Measurements from ENCODE around the gene HS1BP3.

The HS1BP3 gene, protein sequence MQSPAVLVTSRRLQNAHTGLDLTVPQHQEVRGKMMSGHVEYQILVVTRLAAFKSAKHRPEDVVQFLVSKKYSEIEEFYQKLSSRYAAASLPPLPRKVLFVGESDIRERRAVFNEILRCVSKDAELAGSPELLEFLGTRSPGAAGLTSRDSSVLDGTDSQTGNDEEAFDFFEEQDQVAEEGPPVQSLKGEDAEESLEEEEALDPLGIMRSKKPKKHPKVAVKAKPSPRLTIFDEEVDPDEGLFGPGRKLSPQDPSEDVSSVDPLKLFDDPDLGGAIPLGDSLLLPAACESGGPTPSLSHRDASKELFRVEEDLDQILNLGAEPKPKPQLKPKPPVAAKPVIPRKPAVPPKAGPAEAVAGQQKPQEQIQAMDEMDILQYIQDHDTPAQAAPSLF

DNA sequence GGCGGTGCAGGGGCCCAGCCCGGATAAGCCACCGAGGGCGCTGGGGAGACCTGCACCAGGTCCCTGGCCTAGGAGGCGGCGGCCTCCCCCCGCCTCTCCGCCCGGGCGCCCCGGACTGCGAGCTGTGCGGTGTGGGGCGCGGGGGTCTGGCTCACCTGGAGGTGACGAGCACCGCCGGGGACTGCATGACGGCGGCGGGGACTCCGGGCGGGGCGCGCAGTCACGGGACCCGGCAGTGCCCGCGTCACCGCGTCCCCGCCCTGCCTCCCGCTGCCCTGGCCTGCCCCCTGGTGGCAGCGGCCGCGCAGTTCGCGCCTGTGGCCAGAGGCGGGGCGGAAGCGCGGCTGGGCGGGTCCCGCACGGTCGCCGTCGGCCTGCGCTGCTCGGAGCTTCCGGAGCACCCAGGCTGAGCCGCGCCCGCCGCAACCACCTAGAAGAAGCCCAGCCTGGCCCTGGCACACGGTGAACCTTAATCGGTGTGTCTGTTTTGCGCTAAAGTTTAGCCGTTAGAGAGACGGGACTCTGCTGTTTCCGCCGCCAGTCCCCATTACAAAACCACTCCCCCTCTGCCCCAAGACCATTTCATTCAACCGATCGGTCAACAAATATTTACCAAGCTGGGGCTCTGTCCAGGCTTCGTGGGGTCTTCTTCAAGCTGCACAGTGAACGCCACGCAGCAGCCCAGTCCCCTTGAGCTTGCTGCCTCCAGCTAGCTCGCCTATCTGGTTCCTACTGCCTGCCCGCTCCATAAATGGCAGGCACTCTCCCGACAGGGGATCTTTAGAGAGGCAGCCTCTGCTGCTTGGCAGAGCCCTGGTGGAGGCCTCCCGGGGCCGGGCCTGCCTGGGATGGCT, at the start of gene HS1BP3:
Gene HS1BP3 (minus strand): TSS at position 222 of the 854 bp plus-strand sequence. CDS start 35 bp downstream, at position 187.
- DNase-seq (ENCODE audit: low read depth in 2 of 2): peak; percentile 75 to 81

DNA sequence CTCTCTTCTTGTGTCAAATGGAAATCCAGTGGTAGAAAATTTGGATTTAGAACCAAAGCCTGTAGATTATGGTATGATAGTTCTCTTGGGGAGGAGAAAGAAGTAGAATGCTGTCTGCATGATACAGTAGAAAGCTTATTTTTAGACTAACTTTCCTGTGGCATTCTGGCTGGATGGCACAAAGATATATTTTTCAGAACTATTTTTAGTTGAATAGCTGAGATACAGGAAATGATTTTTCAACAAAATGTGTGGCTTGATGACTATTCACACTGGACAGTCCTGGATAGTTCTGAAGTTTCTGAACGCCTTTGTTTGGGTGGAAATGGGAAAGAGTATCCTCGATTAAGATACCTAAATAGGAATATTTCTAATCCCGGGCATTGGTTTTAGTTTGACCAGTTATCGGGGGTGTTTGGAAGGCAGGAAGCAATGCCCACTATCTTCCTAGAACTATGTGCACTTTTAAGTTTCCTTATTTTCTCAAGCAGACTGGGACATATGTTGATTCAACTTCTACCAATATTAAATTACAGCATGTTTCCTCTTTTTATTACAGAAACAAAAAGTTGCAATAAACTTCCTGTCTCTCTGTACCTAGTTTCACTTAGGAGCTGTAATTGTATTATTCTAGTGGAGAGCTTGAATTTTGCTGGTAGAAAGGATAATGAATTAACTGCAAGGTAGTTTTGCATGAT, 48.2 kb upstream of the HS1BP3 start:
- no peak for DNase-seq (ENCODE audit: low read depth in 2 of 2)

DNA sequence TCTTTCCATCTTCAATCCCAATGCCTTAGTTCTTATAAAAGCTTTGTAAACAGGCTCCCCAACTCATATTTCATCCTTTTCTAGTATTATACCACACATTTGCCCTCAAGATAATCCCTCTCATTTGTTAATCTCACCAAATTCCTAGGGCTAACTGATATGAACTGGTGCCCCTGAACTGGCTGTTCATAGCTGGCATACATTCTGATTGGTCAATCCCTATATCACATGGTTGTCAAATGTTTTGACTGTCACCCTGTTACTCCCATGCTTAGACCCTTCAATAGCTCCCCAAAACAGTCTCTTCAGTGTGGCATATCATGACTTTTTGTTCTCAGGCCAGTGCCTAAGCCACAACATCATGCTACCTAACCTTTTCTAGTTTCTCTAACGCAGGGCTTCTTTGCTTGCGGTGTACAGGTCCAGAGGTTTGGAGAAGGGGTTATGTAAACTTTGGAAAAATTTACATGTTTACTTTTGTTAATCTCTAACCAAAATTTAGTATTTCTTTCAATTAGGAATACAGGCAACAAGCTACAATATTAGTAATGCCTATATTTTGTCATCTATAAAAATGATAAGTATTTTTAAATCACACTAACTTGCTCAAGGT, 46.5 kb upstream of the HS1BP3 start:
- DNase-seq (ENCODE audit: low read depth in 2 of 2): no peak

DNA sequence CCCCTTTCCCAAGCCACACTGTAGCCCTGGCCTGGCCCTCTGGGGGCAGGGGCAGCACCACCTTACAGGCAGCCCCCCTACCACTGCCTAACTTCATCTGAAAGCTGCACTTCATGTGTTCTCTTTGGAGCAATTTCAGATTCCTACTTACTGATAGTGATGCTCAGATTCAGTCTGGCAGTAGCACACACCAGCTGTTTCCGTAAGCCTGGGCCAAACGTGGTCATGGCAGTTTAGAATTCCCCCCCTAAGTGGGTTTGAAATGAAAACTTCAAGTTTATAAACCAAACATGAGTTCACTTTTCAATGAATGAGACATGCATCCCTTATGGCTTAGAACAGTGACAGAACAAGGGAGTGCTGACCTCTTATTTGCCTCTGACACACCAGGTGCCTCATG, 45.5 kb upstream of the HS1BP3 start:
- DNase-seq (ENCODE audit: low read depth in 2 of 2): no peak

DNA sequence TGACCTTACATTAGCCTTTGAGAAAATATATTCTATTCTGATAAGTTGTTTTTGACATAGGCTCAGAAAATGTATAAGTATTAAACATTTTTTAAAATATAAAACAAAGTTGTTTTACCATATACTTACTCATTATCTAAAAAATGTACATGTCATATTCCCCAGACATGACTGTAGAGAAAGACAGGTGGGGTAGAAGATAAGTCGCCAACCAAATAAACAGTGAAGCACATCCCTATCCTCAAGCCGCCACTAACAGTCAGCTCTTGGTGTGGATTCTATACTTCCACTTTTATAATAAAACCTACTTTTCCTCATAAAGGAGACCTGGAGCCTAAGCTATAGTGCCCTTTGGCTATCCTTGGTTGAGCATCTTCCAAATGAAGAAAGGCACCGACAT, 42.4 kb upstream of the HS1BP3 start:
- DNase-seq (ENCODE audit: low read depth in 2 of 2): no peak

DNA sequence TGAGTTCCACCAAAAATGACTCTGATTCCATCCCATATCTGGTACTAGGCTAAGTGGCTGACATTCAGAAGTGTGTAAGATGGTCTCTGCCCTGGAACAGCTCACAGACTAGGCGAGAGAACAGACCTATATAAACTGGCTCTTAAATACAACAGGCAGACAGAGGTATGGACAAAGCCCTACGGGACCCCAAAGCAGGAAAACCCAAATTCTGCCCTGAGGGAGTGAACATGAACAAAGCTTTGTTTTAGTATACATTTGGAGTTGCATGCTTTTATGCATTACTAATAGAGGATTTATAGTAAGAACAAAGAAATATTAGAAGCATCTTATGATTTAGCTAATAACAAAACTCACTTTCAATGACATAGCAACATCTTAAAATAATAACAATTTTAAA, 41.2 kb upstream of the HS1BP3 start:
- DNase-seq (ENCODE audit: low read depth in 2 of 2): no peak

DNA sequence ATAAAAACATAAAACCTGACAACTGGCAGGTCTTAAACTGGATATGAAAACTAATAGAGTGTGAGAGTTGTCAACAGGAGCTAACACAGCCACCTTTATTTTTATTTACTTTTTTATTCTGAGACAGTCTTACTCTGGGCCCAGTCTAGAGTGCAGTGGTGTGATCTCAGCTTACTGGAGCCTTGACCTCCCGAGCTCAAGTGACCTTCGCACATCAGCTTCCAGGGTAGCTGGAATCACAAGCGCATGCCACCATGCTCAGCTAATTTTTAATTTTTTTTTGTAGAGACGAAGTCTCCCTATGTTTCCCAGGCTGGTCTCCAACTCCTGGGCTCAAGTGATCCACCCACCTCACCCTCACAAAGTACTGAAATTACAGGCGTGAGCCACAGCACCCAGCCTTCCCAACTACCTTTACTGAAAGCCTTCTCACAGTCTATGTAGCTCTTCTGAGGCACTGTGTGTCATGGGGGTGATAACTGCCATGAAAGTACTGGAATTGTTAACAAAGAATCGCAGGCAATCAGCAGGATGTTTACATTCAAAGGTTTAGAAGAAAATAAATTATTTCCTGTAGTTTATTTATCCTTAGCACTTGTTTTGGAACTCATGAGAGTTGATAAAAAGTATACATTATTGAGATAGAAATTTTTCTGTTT, 40.3 kb upstream of the HS1BP3 start:
- DNase-seq (ENCODE audit: low read depth in 2 of 2): no peak

DNA sequence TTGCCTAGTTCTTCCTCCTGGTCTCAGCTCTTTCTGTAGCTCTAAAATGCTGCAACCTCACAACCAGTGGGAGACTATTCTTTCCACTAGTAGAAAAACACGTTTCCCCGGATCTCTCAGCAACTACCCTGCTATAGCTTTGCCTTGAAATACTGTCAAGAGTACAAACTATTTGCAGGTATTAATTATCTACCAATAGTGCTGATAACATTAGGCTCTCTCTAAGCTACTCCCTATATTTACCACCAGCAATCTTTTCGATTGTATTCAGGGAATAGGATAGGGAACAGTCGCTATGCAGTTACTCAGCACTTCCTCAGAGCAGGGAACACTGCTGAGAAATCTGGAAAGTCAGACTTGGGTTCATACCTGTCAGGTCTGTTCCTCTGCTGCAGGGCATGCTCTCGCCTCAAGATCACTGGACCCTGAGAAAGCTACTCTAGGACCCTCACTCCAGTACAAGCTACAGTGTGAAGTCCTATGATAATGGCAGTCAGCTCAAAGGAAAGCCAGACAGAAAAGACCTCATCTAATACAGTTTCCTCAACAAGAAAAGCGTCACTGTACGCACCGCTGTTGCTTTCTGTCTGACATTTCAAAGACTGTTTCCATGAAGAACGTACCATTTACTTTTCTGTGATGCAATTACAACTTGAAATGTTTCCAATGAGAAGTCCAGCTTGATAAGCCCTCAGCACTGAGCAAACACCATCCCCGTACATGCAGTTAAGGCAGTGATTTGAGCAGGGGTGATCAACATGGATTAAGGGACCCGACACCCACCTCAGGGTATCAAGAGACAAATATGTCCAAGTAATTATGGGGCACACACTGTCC, 38.7 kb upstream of the HS1BP3 start:
- DNase-seq (ENCODE audit: low read depth in 2 of 2): no peak

DNA sequence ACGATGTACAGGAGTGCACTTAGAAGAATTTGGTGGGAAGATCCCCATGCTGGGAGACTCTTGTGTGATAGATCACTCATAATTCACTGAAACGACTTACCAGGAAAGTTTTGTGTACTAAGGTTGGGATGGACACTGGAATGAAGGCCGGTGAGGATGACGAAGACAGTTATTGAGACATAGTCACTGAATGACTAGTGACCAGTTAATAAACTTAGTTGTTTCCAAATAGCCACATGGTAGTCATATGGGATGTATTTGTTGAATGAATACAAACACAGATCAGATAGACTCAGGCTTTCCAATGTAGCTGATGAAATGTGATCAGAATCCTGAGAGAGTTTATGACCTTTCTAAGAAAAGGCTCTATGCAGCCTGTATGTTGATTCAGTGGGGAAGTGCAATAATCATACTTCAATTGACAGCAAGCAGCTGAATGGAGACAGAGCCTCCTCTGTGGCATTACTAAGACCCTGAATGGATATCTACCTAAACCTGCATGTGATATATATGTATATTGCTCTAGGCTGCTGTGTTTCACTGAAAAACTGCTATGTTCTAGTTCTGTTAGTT, 36.4 kb upstream of the HS1BP3 start:
- no peak for DNase-seq (ENCODE audit: low read depth in 2 of 2)

DNA sequence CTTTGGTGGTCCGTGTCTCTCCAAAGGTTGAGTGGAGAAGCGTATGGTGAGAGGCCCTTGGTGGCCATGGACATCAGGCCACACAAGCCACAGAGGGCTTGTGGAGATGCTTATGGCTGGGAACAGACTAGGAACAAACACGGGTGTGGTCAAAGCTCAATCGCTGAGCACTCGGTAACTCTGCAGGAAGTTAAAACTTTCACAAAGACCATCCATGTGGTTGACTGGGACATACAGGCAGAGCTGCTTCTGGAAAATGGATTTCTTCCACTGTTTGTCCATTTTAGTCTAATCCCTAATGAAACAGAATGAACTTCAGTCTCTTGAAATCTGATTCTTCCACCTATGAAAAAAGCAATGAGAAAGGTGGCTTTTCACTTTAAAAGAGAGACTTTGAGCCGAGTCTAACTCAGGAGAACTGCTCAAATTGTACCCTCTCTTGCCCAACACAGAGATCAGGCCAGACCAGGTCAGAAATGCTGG, 33.7 kb upstream of the HS1BP3 start:
- no peak for DNase-seq (ENCODE audit: low read depth in 2 of 2)

DNA sequence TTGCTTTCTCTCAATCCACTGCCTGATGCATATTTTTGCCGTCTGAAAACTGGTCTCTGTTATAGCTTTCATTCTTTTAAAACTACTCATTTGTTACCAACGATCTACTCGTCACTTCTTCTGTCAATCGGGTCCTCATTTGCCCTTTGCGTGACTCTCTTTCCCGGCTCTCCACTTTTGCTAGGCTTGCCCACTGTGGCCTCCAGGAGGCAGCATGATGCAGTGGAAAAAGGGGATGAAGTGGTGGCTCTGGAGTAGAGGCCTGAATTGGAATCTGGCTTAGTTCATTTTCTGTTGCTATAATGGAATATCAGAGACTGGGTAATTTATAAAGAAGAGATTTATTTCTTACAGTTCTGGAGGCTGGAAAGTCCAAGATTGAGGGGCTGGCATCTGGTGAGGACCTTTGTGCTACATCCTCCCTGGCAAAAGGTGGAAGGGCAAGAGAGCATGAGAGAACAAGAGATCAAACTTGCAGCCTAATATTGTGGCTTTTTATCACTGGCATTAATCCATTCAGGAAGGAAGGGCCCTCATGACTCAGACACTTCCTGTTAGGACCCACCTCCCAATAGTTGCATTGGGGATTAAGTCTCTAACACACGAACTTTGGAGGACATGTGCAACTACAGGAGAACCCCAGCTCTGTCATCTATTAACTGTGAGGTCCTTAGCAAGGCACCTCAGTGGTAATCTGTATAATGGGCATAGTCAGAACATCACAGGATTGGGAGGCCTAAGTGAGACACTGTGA, 31.4 kb upstream of the HS1BP3 start:
- DNase-seq (ENCODE audit: low read depth in 2 of 2): no peak

DNA sequence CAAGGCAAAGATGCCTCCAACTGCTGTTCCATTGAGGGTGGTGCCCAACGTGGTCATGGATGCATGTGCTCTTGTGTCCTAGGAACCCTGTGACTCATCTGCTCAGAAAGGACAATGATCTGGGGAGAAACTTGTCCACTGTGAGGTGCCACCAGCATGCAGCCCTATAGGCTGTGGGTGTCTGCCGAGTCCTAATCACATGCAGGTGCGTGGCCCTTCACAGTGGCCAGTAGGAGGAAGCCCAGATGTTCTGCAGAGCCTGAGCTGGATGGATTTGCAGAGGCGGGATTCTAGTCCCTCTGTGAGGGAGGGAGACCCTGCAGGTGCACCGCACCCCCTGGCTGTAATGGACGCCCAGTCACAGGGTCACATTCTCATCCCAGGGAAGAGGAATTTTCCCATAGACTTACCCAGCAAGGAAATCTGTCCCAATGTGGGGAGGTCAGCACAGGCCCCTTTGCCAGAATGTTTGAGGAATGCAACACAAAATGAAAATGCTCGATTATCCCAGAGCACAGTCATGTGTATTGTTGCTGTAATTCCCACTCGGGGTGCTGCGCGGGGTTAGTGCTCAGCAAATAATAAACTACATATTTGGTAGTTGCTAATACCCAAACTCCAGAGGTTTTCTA, 30.0 kb upstream of the HS1BP3 start:
- DNase-seq (ENCODE audit: low read depth in 2 of 2): no peak

DNA sequence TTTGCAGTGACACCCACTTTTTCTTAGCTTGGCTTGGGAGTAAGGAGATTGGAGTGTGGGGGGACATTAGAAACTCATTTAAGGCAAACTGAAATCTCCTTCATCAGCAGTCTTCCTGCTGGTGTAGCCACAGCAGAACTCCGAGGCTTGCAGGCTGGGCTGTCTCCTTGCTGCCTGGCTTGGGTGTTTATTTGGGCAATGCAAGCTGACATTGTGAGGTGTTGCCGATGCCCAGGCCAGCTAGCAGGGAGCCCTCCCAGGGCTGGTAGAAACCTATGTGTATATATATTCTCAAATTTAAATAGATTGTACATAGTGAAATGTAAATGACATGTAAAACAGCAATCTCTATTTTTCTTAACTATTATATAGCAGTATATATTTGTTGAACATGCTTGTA, 27.9 kb upstream of the HS1BP3 start:
- DNase-seq (ENCODE audit: low read depth in 2 of 2): no peak

DNA sequence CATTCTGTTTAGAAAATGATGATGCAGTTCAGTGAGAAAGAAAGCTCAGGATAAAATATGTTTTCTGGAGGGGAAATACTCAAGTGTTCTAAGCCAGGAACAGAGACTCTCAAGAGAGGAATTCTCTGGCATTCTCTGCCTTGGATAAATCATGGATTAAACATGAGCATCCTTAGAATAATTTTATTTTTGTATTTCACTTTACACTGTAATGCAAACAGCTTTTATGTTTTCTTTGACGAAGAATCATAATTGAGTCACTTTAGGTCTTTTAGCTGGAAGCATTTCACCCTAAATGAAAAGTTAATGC, 27.1 kb upstream of the HS1BP3 start:
- no peak for DNase-seq (ENCODE audit: low read depth in 2 of 2)

DNA sequence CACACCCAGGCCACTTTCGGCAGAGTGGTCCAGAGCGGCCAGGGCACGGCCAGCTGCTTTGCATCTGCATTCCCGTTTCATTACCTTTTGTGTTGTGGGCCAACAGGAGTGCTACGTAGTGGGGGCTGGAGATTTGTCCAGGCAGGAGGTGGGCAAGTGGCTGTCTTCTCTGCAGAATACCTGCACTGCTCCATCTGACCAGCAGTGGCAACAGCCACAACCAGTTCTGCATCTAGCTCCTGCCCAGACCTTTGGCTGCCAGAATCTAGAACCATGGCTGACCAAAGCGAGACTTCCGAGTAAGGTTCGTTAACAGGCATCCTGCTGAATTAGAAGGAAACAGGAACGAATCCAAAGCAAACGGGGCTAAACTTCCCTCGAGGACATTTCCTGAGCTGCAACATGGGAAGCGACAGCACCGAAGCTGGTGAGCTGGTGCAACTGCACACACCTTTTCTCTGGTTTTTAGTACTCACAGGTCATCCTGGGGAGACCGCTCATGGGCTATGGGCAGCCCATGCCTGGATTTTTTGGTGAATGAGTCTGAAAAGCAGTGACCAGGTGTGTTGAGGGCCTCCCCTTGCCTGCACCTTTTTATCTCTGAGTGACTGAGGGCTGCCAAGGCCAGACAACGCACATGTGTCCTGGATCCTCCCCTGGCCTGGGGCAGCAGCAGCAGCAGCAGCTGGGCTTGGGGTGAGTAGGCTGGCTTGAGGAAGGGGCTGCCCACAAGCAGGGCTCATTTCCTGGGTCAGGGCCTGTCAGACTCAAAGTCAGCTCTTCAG, 26.6 kb upstream of the HS1BP3 start:
- no peak for DNase-seq (ENCODE audit: low read depth in 2 of 2)

DNA sequence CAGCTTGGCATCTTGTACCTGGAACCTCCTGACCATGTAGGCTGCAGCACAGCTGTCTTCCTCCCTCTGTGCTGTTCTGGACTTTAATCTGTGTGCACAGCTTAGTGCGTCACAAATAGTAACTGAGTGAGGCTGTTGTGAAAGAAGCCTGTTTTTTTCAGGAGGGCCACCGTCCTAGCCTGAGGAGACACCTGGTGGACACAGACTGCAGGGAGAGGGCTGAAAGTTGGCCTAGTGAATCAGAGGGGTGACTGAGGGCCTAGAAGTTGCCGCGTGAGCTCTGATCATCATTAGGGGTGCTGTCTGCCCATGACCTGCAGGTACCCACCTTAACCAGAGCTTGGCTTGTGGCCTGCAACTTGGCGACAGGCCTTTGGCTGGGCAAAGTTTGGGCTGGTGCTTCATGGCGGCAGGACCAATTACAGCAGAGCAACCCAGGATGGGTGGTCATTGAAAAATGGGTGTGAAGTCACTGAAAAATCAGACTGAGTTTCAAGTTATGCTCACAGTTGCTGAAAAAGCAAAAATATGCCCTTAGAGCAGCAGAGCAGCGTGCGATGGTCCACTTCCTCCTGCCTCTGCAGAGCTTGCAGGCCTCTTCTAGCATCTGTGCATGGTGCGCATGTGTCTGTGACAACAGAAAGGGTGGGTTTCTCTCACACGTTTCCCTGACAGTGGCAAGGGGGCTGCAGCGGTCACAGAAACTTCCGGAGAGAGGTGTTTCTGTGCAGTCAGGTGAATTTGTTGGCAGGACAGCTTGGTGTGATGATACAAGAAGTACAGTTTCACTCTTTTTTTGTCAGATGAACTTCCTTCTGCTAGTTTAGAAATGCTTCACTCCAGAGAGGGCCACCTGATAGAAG, 25.7 kb upstream of the HS1BP3 start:
- DNase-seq (ENCODE audit: low read depth in 2 of 2): no peak

DNA sequence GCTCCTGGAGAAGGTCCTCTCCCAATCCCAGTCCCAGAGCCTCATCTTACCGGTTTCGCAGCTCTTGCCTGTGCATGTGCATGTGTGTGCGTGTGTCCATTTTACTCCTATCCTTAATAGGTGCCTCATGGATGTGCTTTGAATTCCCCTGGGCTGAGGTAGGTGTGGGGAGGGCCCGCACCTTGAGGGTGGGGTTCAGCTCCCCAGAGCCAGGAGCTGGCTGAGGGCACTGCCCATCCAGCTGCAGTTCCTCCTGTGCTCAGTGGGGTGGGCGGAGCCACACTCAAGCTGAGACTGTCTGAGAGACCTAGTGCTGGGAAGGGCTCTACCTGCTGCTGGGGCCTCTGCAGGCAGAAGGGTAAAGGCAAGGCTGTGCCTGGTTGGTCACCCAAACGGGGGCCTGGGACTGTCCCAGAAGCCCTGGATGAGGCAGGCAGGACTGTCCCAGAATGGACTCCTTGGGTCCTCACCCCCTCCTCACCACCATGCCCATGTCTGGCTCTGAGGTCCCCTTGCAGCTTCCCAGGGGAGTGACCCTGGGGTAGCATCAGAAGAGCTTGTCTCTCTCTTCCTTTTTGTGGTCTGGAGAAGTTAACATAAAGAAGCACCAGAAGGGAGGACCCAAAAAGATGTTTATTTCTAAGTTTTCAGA, 24.9 kb upstream of the HS1BP3 start:
- no peak for DNase-seq (ENCODE audit: low read depth in 2 of 2)

Data from stimulated activated CD8-positive, alpha-beta memory T cell treated with anti-CD3 and anti-CD28 coated beads, Interleukin-7, amount 100 ng/mL, for 1 hour (primary cell).